ENCODE results near the gene MDFIC. TPM values are rescaled to one million over a fixed set of nuclear protein-coding genes. Genes with fewer than 3 reads are reported as not detected.

MDFIC gene
- total and polyA plus RNA-seq, 12 donors, result 11.4 to 172 (median 53.4) TPM

DNA sequence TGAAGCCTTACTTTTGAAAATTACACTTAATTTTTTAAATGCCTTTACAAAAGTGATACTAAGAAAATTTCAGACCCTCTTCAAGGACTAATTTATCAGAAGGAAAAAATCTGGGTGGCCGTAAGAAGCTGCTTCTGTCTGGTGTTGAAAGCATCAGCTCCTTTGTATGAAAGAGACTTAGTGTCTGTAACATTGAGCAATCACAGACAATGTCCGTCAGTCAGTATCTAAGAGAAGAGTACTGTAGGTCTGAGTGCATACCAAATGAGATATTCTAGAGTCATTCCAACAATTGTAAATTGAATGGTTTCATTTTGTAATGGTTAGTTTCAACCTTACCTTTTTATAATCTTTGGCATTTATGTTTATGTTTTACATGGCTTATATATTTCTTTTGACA, 11.1 kb upstream of the MDFIC start:
- Histone ChIP-seq H3K4me1 (replicated peaks in 1 of 2) (no peaks in the 10 kb centered on the region), H3K36me3 (replicated peaks in 1 of 2) (no peaks in the 10 kb centered on the region), H3K9me3 (replicated peaks in 1 of 3) (no peaks in the 10 kb centered on the region), H3K4me3 (no peak overlapping the region), H3K27ac (no peak overlapping the region), H3K27me3 (no peaks in the 10 kb centered on the region)
- TF ChIP-seq POLR2A (IDR thresholded peaks at IDR 0.05), result no peak
- TF ChIP-seq, protein P1, sequence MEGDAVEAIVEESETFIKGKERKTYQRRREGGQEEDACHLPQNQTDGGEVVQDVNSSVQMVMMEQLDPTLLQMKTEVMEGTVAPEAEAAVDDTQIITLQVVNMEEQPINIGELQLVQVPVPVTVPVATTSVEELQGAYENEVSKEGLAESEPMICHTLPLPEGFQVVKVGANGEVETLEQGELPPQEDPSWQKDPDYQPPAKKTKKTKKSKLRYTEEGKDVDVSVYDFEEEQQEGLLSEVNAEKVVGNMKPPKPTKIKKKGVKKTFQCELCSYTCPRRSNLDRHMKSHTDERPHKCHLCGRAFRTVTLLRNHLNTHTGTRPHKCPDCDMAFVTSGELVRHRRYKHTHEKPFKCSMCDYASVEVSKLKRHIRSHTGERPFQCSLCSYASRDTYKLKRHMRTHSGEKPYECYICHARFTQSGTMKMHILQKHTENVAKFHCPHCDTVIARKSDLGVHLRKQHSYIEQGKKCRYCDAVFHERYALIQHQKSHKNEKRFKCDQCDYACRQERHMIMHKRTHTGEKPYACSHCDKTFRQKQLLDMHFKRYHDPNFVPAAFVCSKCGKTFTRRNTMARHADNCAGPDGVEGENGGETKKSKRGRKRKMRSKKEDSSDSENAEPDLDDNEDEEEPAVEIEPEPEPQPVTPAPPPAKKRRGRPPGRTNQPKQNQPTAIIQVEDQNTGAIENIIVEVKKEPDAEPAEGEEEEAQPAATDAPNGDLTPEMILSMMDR (IDR thresholded peaks at IDR 0.05), result no peak
- no peak for DNase-seq
- intact Hi-C loops (cut with DNase I), result no loop called here
- WGBS, 4 donors, result 69 to 75% (median 70%) methylated on average over 2 of the region's 2 CpGs

DNA sequence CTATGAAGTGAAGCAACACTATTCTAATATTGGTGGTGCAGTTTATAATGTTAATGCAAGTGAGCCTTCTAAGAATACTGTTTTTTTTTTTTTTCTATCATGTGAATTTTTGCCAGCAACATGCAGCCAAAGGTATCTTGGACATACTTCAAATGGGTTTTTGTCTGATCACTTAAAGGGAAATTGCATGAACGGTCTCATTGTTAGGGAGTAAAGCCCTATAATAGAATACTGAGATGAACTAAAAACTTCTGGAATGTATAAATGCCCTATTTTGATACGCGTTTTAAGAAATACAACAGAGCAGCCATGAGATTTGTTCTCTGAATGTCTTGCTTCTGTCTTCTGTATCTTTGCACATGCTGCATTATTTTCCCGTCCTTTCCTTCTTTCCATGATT, 10.5 kb upstream of the MDFIC start:
- no peaks in the 10 kb centered on the region for H3K4me1 ChIP-seq (replicated peaks in 1 of 2)
- H3K36me3 ChIP-seq (replicated peaks in 1 of 2), result no peaks in the 10 kb centered on the region
- 78 to 89% (median 82%) methylated on average over 4 of the region's 4 CpGs for WGBS, 4 donors
- H3K4me3 ChIP-seq, result no peak overlapping the region
- no peaks in the 10 kb centered on the region for H3K27me3 ChIP-seq
- H3K27ac ChIP-seq, result no peak overlapping the region
- intact Hi-C loops (cut with DNase I), result no loop called here
- TF ChIP-seq, protein P1 (IDR thresholded peaks at IDR 0.05), result no peak
- no peak for TF ChIP-seq POLR2A (IDR thresholded peaks at IDR 0.05)
- no peak for DNase-seq
- no peaks in the 10 kb centered on the region for H3K9me3 ChIP-seq (replicated peaks in 1 of 3)

DNA sequence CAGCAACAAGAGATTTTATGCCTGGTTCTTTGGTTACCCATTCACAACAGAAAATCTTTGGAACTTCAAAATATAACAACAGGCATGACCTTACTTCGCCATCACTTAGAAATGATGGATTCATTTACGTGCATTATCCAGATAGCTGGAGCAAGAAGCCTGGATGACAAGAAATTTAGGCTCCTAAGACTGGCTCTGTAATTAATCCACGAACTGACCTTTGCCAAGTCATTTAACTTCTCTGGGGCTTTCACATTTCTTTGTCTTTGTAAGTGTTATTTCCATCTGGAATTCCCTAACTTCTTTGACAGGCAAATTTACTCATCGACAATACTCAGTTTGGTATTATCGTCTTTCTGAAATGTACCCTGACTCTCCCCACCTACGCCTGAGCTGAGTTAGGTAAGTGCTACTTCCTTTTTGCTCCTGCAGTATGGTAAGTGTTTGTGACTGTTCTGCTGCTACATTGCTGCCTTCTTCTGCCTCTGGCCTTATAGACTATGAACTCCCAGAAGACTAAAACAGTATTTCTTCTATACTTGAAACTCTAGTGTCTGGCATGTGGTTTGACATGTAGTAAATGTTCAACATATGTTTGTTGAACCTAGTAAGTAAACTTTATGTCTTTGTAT, 5.5 kb upstream of the MDFIC start:
- DNase-seq, result no peak
- intact Hi-C loops (cut with DNase I), result no loop called here
- Histone ChIP-seq H3K27ac (no peak overlapping the region), H3K27me3 (no peaks in the 10 kb centered on the region), H3K9me3 (replicated peaks in 1 of 3) (no peaks in the 10 kb centered on the region), H3K4me1 (replicated peaks in 1 of 2) (no peaks in the 10 kb centered on the region), H3K36me3 (replicated peaks in 1 of 2) (no peaks in the 10 kb centered on the region), H3K4me3 (no peak overlapping the region)
- TF ChIP-seq, protein P1 (IDR thresholded peaks at IDR 0.05), result no peak
- TF ChIP-seq POLR2A (IDR thresholded peaks at IDR 0.05), result no peak
- 86 to 92% (median 88%) methylated on average over 6 of the region's 6 CpGs for WGBS, 4 donors

DNA sequence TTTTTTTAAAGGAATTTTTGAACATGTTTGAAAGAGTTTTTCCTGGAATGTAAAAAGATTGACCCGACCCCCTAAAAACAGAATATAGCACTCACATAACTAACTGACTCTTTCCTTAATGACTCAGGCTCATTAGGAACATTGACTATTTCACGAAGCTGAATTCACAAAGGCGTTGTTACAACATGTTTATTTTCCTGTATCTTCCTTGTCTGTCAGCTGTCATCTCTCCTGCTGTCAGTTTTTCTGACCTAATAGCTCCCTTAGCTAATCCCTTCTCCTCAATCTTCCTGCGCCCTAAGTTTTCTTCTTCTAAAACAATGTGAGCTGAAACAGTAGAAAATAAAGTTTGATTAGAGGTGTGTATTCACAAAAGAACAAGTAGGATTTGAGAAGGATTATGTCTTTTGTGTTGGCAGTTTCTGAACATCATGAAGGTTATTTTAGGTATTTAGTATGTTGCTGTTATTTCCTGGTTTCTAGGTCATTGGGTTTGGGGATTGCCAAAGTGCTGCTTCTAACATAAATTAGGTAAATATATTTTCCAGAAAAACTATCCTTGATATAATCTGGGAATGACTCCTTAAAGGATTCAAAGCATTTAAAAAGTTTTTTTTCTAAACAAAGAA, 4.6 kb upstream of the MDFIC start:
- Histone ChIP-seq H3K9me3 (replicated peaks in 1 of 3) (no peaks in the 10 kb centered on the region), H3K27me3 (no peaks in the 10 kb centered on the region), H3K27ac (no peak overlapping the region), H3K4me1 (replicated peaks in 1 of 2) (no peaks in the 10 kb centered on the region), H3K4me3 (no peak overlapping the region), H3K36me3 (replicated peaks in 1 of 2) (no peaks in the 10 kb centered on the region)
- 77 to 83% (median 81%) methylated on average over 4 of the region's 4 CpGs for WGBS, 4 donors
- no peak for TF ChIP-seq POLR2A (IDR thresholded peaks at IDR 0.05)
- TF ChIP-seq, protein P1 (IDR thresholded peaks at IDR 0.05), result no peak
- intact Hi-C loops (cut with DNase I), result no loop called here
- DNase-seq, result no peak
